Vagina (tissue), 2 donors: ENCODE results near the gene LIPM.

Source experiments
- POLR2A ChIP-seq, 2 donors: fragments of 450-650 bp; IDR thresholded peaks; one replicate each; pipeline ENCODE4 v1.6.1; 2017; ENCODE audit warnings: antibody characterized with exemption in 2 of 2, mild to moderate bottlenecking in 2 of 2, moderate library complexity in 2 of 2
- POLR2AphosphoS5 ChIP-seq, 2 donors: sonication (generic); formaldehyde crosslinking; IDR thresholded peaks; one replicate each; pipeline ENCODE4 v1.9.0; 2017; ENCODE audit warnings: antibody characterized with exemption in 2 of 2, mild to moderate bottlenecking in 2 of 2, low read depth in 1 of 2; ENCODE audit not compliant: insufficient read depth in 1 of 2
- TF ChIP-seq, protein P1 (sequence below), 3 experiments: fragments of 450-650 bp in 2 of 3; fragments of 200-600 bp in 1 of 3; sonication (generic) in 1 of 3; IDR thresholded peaks; one replicate each; pipeline ENCODE4 v1.5.1; 2017 to 2019; ENCODE audit warnings: antibody characterized with exemption in 3 of 3, mild to moderate bottlenecking in 2 of 3, moderate library complexity in 2 of 3

DNA sequence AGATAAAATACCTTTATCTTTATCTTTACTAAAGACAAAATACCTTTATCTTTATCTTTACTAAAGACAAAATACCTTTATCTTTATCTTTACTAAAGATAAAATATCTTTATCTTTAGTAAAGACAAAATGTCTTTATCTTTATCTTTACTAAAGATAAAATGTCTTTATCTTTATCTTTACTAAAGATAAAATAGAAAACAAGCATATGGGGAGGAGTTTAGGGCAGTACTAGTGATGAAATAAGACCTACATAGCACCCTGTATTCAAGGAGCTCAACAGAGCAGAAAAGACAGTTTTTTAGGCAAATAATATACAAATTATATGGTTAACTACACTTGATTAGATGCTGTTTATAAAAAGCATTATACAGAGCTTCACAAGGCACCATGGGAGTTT is 29.8 kb downstream of the LIPM start:
- TF ChIP-seq, protein P1, sequence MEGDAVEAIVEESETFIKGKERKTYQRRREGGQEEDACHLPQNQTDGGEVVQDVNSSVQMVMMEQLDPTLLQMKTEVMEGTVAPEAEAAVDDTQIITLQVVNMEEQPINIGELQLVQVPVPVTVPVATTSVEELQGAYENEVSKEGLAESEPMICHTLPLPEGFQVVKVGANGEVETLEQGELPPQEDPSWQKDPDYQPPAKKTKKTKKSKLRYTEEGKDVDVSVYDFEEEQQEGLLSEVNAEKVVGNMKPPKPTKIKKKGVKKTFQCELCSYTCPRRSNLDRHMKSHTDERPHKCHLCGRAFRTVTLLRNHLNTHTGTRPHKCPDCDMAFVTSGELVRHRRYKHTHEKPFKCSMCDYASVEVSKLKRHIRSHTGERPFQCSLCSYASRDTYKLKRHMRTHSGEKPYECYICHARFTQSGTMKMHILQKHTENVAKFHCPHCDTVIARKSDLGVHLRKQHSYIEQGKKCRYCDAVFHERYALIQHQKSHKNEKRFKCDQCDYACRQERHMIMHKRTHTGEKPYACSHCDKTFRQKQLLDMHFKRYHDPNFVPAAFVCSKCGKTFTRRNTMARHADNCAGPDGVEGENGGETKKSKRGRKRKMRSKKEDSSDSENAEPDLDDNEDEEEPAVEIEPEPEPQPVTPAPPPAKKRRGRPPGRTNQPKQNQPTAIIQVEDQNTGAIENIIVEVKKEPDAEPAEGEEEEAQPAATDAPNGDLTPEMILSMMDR (IDR thresholded peaks at IDR 0.05): no peak
- TF ChIP-seq POLR2A (IDR thresholded peaks at IDR 0.05) (no peak), POLR2AphosphoS5 (IDR thresholded peaks at IDR 0.05; ENCODE audit: insufficient read depth in 1 of 2, low read depth in 1 of 2) (no peak)
